Measurements from ENCODE around the gene TTBK1.

The TTBK1 gene

GRCh38 chr6:43216200-43216599, 27.1 kb upstream of the TTBK1 start:
- H3K4me3 ChIP-seq (ENCODE audit: low read depth, low read length) = no peak overlapping the region
- no peak for TF ChIP-seq CTCF (IDR thresholded peaks at IDR 0.05; ENCODE audit: borderline replicate concordance, insufficient read depth, low read depth, low read length)

DNA sequence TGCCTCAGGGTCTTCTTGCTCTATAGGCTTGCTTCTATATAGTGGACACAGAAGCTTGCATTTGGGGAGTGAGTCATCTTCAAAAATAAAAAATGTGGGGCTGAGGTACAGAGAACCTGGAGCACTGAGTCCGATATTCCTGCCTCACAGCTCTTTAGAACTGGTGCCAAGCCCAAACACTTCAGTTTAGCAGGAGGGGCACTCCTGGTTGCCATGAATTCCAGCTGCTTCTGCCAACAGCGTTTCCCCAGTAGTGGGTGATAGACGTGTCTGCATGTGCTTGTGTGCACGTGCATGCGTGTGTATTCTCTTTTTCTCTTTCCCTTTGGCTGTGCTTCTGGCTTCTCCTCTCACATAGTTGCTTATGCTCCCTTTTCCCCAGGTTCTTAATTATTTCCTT, 25.9 kb upstream of the TTBK1 start:
- no peak overlapping the region for H3K4me3 ChIP-seq (ENCODE audit: low read depth, low read length)
- TF ChIP-seq CTCF (IDR thresholded peaks at IDR 0.05; ENCODE audit: borderline replicate concordance, insufficient read depth, low read depth, low read length) = no peak

DNA sequence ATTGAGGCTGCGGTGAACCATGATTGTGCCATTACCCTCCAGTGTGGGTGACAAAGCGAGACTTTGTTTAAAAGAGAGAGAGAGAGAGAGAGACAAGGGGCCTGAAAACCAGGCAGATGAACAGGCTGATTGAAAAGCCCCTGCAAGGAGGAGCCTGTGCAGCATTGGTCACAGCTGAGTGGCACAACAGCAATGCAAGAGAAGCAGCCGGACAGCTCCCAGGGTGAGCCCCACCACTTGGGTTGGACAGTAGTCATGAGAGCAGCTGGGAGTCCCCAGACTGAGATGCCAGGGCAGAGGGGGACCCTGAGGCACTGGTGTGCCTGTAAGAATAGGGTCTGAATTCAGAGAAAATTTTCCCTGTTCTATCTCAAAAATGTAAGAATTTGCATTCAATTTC, 24.2 kb upstream of the TTBK1 start:
- H3K4me3 ChIP-seq (ENCODE audit: low read depth, low read length) = no peak overlapping the region
- TF ChIP-seq CTCF (IDR thresholded peaks at IDR 0.05; ENCODE audit: borderline replicate concordance, insufficient read depth, low read depth, low read length) = no peak

- H3K4me3 ChIP-seq (ENCODE audit: low read depth, low read length) = no peak overlapping the region
- TF ChIP-seq CTCF (IDR thresholded peaks at IDR 0.05; ENCODE audit: borderline replicate concordance, insufficient read depth, low read depth, low read length) = no peak
Measured at GRCh38 chr6:43219814-43220213, 23.5 kb upstream of the TTBK1 start.

- no peak for TF ChIP-seq CTCF (IDR thresholded peaks at IDR 0.05; ENCODE audit: borderline replicate concordance, insufficient read depth, low read depth, low read length)
- H3K4me3 ChIP-seq (ENCODE audit: low read depth, low read length) = no peak overlapping the region
Measured at GRCh38 chr6:43220439-43220951, 22.8 kb upstream of the TTBK1 start.

DNA sequence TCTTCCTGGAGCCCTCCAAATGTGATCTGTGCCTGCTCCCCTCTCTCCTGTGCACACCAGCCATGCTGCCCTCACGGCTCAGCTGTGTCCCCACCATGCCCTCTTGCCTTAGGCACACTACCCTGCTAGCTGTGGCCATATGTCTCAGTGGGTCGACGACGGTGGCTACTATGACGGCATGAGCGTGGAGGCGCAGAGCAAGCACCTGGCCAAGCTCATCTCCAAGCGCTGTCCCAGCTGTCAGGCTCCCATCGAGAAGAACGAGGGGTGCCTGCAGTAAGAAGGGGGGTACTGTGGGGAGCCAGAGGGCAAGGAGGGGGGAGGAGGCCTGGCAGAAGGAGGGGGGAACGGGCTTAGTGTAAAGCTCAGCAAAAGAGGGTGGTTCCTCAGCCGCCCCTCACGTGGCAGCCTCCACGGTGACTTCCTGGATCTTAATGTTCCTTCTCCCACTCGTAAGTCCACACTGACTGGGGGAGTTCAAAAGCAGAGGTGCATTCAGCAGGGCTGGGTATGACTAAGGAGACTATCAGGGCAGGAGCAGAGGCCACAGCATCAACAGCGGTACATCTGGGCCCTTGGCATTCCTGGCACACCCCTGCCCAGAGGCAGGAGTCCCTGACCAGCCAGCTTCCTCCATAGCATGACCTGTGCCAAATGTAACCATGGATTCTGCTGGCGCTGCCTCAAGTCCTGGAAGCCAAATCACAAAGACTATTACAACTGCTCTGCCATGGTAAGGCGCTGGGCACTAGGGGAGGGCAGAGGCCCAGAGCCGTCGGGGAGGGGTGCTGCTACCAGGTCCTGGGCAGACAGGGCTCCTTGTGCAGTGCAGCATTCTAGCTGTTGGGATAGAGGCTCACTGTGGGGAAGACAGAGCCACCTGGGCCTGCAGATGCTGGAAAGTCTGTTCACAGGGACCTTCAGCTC, 22.0 kb upstream of the TTBK1 start:
- TF ChIP-seq CTCF (IDR thresholded peaks at IDR 0.05; ENCODE audit: borderline replicate concordance, insufficient read depth, low read depth, low read length) = no peak
- H3K4me3 ChIP-seq (ENCODE audit: low read depth, low read length) = no peak overlapping the region
